DOHH2 (cell line): ENCODE data around the gene OR52R1.

Experiments used
- H3F3A ChIP-seq: fragments of 200-600 bp; sonication (generic), shearing (Covaris generic); 2 replicates; pipeline ENCODE4 v1.6.0; 2016; ENCODE audit warnings: antibody characterized with exemption, mild to moderate bottlenecking; ENCODE audit not compliant: control insufficient read depth, insufficient read depth
- H3K27ac ChIP-seq: fragments of 200-600 bp; sonication (generic); 2 replicates; pipeline ENCODE4 v1.5.1; 2014; ENCODE audit warnings: low read depth, mild to moderate bottlenecking, low read length, moderate library complexity
- H3K27me3 ChIP-seq: fragments of 200-600 bp; sonication (generic); 2 replicates; pipeline ENCODE4 v1.6.1; 2014; ENCODE audit warnings: mild to moderate bottlenecking, low read length, mixed read lengths; ENCODE audit not compliant: control insufficient read depth
- H3K36me3 ChIP-seq: fragments of 200-600 bp; sonication (generic); 2 replicates; pipeline ENCODE4 v1.6.1; 2014; ENCODE audit warnings: mild to moderate bottlenecking, low read length, moderate library complexity, mixed read lengths; ENCODE audit not compliant: control insufficient read depth
- H3K4me1 ChIP-seq: fragments of 200-600 bp; sonication (generic); 2 replicates; pipeline ENCODE4 v1.6.1; 2014; ENCODE audit warnings: mild to moderate bottlenecking, low read length, mixed read lengths; ENCODE audit not compliant: control insufficient read depth
- H3K4me2 ChIP-seq: fragments of 200-600 bp; sonication (generic); 2 replicates; pipeline ENCODE4 v1.6.0; 2014; ENCODE audit warnings: mild to moderate bottlenecking, low read length, moderate library complexity
- H3K4me3 ChIP-seq: fragments of 200-600 bp; sonication (generic); 2 replicates; pipeline ENCODE4 v1.5.1; 2014; ENCODE audit warnings: mild to moderate bottlenecking, low read length, mixed read lengths
- H3K79me2 ChIP-seq: fragments of 200-600 bp; sonication (generic); 2 replicates; pipeline ENCODE4 v1.6.1; 2014; ENCODE audit warnings: mild to moderate bottlenecking, low read length, mixed read lengths; ENCODE audit not compliant: control insufficient read depth
- H3K9me2 ChIP-seq: fragments of 200-600 bp; sonication (generic); replicated peaks from 2 replicates; pipeline ENCODE4 v1.6.1; 2014; ENCODE audit warnings: mild to moderate bottlenecking, low read length, mixed read lengths; ENCODE audit not compliant: control insufficient read depth
- H3K9me3 ChIP-seq: fragments of 200-600 bp; sonication (generic); 2 replicates; pipeline ENCODE4 v1.6.1; 2014; ENCODE audit warnings: antibody characterized with exemption, low read length, mixed read lengths; ENCODE audit not compliant: control insufficient read depth, insufficient read depth
- H4K20me1 ChIP-seq: fragments of 200-600 bp; sonication (generic); 2 replicates; pipeline ENCODE4 v1.6.0; 2014; ENCODE audit warnings: low read depth, mild to moderate bottlenecking, antibody characterized with exemption, low read length, moderate library complexity; ENCODE audit not compliant: control insufficient read depth, insufficient read depth
- EZH2phosphoT487 ChIP-seq: fragments of 200-600 bp; sonication (generic); IDR thresholded peaks from 2 replicates; pipeline ENCODE4 v1.6.1; 2017; ENCODE audit warnings: borderline replicate concordance, mild to moderate bottlenecking, antibody characterized with exemption, low read length, moderate library complexity, mixed read lengths
- TF ChIP-seq, protein P1 (sequence below): fragments of 200-600 bp; sonication (generic); IDR thresholded peaks from one replicate; pipeline ENCODE4 v1.5.1; 2014; ENCODE audit warnings: antibody characterized with exemption, mild to moderate bottlenecking, low read depth, low read length; ENCODE audit not compliant: poor library complexity, severe bottlenecking

Gene OR52R1

DNA sequence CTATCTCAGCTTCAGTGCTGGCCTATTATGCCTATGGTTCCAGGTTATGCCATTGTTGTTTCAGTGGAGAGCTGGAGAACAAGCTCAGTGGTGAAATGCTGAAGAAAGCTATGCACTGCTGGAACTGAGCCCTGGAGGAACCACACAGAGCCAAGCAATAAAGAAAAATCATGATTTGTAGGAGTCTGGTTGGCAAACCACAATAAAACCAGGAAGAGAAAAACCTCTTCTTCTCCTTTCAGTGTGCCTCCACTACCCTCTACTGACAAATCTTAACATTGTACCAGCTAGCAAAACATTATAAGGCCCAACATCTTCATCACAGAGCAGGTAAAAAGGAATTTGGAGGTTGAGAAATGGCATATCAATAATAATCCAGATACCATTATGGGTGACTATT, 22.2 kb upstream of the OR52R1 start:
- Histone ChIP-seq H3K27me3 (no peaks in the 10 kb centered on the region), H3K4me3 (no peak overlapping the region), H3K36me3 (no peaks in the 10 kb centered on the region), H3K27ac (no peak overlapping the region), H3K9me3 (no peaks in the 10 kb centered on the region), H3K79me2 (no peaks in the 10 kb centered on the region), H3K9me2 (no peaks in the 10 kb centered on the region), H4K20me1 (no peaks in the 10 kb centered on the region), H3K4me1 (no peaks in the 10 kb centered on the region), H3K4me2 (no peak overlapping the region), H3F3A (no peaks in the 10 kb centered on the region)
- TF ChIP-seq, protein P1, sequence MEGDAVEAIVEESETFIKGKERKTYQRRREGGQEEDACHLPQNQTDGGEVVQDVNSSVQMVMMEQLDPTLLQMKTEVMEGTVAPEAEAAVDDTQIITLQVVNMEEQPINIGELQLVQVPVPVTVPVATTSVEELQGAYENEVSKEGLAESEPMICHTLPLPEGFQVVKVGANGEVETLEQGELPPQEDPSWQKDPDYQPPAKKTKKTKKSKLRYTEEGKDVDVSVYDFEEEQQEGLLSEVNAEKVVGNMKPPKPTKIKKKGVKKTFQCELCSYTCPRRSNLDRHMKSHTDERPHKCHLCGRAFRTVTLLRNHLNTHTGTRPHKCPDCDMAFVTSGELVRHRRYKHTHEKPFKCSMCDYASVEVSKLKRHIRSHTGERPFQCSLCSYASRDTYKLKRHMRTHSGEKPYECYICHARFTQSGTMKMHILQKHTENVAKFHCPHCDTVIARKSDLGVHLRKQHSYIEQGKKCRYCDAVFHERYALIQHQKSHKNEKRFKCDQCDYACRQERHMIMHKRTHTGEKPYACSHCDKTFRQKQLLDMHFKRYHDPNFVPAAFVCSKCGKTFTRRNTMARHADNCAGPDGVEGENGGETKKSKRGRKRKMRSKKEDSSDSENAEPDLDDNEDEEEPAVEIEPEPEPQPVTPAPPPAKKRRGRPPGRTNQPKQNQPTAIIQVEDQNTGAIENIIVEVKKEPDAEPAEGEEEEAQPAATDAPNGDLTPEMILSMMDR: no peak
- TF ChIP-seq EZH2phosphoT487: no peak

DNA sequence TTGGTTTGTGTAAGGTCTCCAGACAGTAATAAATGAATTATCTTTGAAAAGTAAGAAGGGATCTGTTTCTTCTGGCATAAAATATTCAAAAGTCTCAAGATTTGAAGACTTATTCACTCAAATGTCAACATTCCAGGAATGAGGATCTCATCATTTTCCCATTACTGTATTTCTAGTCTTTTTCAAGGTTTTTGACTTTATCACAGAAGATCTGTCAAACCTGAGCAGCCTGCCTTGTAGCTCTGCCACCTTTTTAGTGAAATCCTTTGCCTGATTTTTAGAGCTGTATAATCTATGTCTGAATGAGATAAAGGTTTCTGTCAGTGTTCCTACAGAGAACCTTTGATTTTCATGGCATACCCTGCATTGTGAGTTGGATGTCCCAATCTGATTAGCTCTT, 21.0 kb upstream of the OR52R1 start:
- Histone ChIP-seq H3K9me3 (no peaks in the 10 kb centered on the region), H3K36me3 (no peaks in the 10 kb centered on the region), H3K4me2 (no peak overlapping the region), H4K20me1 (no peaks in the 10 kb centered on the region), H3K27me3 (no peaks in the 10 kb centered on the region), H3K9me2 (no peaks in the 10 kb centered on the region), H3K79me2 (no peaks in the 10 kb centered on the region), H3K27ac (no peak overlapping the region), H3K4me1 (no peaks in the 10 kb centered on the region), H3K4me3 (no peak overlapping the region), H3F3A (no peaks in the 10 kb centered on the region)
- no peak for TF ChIP-seq EZH2phosphoT487
- TF ChIP-seq, protein P1: no peak

DNA sequence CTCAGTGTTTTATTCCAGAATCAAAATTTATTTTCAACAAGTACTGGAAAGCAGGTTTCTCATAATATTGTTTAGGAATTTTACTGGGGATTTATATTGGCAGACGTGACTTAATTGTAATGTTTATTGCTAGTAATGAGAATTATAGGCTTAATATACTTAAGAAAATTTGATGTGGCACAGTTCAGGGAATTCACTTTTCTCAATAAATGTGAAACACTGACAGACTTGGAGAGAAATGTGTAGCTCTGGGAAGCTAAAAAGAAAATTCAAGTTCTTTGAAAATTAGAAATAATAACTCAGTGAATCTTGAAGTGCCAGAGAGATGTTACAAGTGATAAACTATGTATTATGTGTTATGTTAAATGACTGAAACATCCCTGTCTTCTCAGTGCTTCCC, 16.8 kb upstream of the OR52R1 start, which contains the start of gene OR51F2:
Gene OR51F2 (plus strand): TSS at position 301 of the 400 bp plus-strand sequence. CDS start 101 bp downstream, outside the sequence.
- Histone ChIP-seq H3K4me1 (no peaks in the 10 kb centered on the region), H3K36me3 (no peaks in the 10 kb centered on the region), H3K4me3 (no peak within 1 kb of the TSS), H3K27ac (no peak within 1 kb of the TSS), H3K4me2 (no peak within 1 kb of the TSS), H3K27me3 (no peaks in the 10 kb centered on the region), H3K9me3 (no peaks in the 10 kb centered on the region), H3F3A (no peaks in the 10 kb centered on the region), H4K20me1 (no peaks in the 10 kb centered on the region), H3K79me2 (no peaks in the 10 kb centered on the region), H3K9me2 (no peaks in the 10 kb centered on the region)
- TF ChIP-seq, protein P1: no peak
- TF ChIP-seq EZH2phosphoT487: no peak

DNA sequence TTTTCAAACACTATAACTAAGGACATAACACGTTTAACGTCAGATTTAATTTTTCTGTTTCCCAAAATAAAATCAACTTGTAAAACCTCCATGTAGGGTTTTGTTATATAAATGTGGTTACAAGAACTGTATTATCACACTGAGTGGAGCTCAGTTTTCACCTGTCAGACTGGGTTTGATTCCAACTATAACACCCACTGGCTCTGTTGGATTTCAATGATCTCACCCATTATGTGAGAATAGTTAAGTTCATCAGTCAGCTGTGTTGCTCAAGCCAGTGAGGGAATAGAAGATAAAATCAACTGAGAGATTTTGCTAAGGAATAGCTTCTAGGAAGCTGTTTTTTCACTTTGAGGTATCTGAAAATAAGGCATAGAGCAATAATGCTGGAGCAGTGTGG, 5.1 kb upstream of the OR52R1 start:
- TF ChIP-seq EZH2phosphoT487: no peak
- TF ChIP-seq, protein P1: no peak
- Histone ChIP-seq H4K20me1 (no peaks in the 10 kb centered on the region), H3K36me3 (no peaks in the 10 kb centered on the region), H3K27me3 (no peaks in the 10 kb centered on the region), H3F3A (no peaks in the 10 kb centered on the region), H3K4me1 (no peaks in the 10 kb centered on the region), H3K9me3 (no peaks in the 10 kb centered on the region), H3K4me3 (no peak overlapping the region), H3K9me2 (no peaks in the 10 kb centered on the region), H3K79me2 (no peaks in the 10 kb centered on the region), H3K4me2 (no peak overlapping the region), H3K27ac (no peak overlapping the region)
